ENCODE data around the gene STMND1. TPM values are rescaled to one million over a fixed set of nuclear protein-coding genes. Genes with fewer than 3 reads are reported as not detected.
A peak's percentile ranks its signal among the peaks of the same experiment; 100 is the strongest.

The STMND1 gene
- polyA plus RNA-seq, 1 donor from 2014 or later, result 0.59 TPM

DNA sequence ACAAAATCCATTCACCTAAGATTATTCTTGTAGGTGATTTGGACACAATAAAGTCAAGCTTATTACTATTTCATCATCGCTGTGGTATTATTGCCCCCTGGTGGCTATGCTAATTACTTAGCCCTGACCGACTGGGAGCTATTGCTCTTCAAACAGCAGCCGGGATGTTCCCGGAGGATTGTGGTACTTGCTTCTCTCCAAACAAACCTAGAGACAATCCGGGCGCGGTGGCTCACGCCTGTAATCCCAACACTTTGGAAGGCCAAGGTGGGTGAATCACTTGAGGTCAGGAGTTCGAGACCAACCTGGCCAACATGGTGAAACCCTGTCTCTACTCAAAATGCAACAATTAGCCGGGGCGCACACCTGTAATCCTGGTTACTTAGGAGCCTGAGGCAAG lies 15.4 kb upstream of the STMND1 start:
- no peak for TF ChIP-seq EP300 (conservative IDR thresholded peaks at IDR 0.05; ENCODE audit: poor library complexity, severe bottlenecking)
- TF ChIP-seq SMC3 (conservative IDR thresholded peaks at IDR 0.05; ENCODE audit: poor library complexity), result peak; percentile 81
- TF ChIP-seq MXI1 (conservative IDR thresholded peaks at IDR 0.05; ENCODE audit: poor library complexity, severe bottlenecking), result no peak
- peak; percentile 82 for TF ChIP-seq RAD21 (conservative IDR thresholded peaks at IDR 0.05)
- TF ChIP-seq, protein P1, sequence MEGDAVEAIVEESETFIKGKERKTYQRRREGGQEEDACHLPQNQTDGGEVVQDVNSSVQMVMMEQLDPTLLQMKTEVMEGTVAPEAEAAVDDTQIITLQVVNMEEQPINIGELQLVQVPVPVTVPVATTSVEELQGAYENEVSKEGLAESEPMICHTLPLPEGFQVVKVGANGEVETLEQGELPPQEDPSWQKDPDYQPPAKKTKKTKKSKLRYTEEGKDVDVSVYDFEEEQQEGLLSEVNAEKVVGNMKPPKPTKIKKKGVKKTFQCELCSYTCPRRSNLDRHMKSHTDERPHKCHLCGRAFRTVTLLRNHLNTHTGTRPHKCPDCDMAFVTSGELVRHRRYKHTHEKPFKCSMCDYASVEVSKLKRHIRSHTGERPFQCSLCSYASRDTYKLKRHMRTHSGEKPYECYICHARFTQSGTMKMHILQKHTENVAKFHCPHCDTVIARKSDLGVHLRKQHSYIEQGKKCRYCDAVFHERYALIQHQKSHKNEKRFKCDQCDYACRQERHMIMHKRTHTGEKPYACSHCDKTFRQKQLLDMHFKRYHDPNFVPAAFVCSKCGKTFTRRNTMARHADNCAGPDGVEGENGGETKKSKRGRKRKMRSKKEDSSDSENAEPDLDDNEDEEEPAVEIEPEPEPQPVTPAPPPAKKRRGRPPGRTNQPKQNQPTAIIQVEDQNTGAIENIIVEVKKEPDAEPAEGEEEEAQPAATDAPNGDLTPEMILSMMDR (IDR thresholded peaks at IDR 0.05; ENCODE audit: poor library complexity, severe bottlenecking), result peak; percentile 73
- TF ChIP-seq TAF1 (IDR thresholded peaks at IDR 0.05; ENCODE audit: low read depth), result no peak
- H3K4me2 ChIP-seq (ENCODE audit: low read length), result no peak overlapping the region
- H3K4me3 ChIP-seq (ENCODE audit: low read length), result no peak overlapping the region
- H3K9me2 ChIP-seq (ENCODE audit: insufficient read depth, low read length), result no peaks in the 10 kb centered on the region
- H3F3A ChIP-seq (ENCODE audit: insufficient read depth, low read length, poor library complexity, severe bottlenecking), result no peaks in the 10 kb centered on the region
- H2AFZ ChIP-seq (ENCODE audit: low read depth, low read length), result no peak overlapping the region
- no peaks in the 10 kb centered on the region for H3K9me3 ChIP-seq (ENCODE audit: low read length)
- no peaks in the 10 kb centered on the region for H4K20me1 ChIP-seq (ENCODE audit: insufficient read depth)
- no peak overlapping the region for H3K27ac ChIP-seq (ENCODE audit: low read length)
- H3K36me3 ChIP-seq (ENCODE audit: insufficient read depth, low read length), result no peaks in the 10 kb centered on the region
- H3K79me2 ChIP-seq (replicated peaks; ENCODE audit: insufficient read depth, low read length), result no peaks in the 10 kb centered on the region
- H3K9ac ChIP-seq (ENCODE audit: low read length), result no peak overlapping the region
- no peaks in the 10 kb centered on the region for H3K27me3 ChIP-seq (ENCODE audit: insufficient read depth, low read depth, low read length)

DNA sequence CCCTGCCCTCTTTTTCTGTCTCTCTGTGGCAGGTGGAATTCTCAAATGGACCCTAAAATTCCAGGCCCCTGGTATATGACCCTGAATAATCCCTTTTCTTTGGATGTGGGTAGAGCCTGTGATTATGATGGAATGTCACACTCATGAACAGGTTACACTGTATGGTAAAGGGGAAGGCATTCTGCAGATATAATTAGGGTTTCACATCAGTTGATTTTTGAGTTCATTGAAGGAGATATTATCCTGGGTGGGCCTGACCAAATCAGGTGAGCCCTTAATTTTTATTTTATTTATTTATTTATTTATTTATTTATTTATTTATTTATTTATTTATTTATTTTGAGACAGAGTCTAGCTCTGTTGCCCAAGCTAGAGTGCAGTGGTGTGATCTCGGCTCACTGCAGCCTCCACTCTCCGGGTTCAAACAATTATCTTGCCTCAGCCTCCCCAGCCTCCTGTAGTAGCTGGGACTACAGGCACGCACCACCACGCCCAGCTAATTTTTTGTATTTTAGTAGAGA lies 13.7 kb upstream of the STMND1 start:
- Histone ChIP-seq H3K9me2 (ENCODE audit: insufficient read depth, low read length) (no peaks in the 10 kb centered on the region), H3K79me2 (replicated peaks; ENCODE audit: insufficient read depth, low read length) (no peaks in the 10 kb centered on the region), H4K20me1 (ENCODE audit: insufficient read depth) (no peaks in the 10 kb centered on the region), H3F3A (ENCODE audit: insufficient read depth, low read length, poor library complexity, severe bottlenecking) (no peaks in the 10 kb centered on the region), H3K27ac (ENCODE audit: low read length) (no peak overlapping the region), H3K27me3 (ENCODE audit: insufficient read depth, low read depth, low read length) (no peaks in the 10 kb centered on the region), H2AFZ (ENCODE audit: low read depth, low read length) (no peak overlapping the region), H3K9ac (ENCODE audit: low read length) (no peak overlapping the region), H3K36me3 (ENCODE audit: insufficient read depth, low read length) (no peaks in the 10 kb centered on the region), H3K4me3 (ENCODE audit: low read length) (no peak overlapping the region), H3K9me3 (ENCODE audit: low read length) (no peaks in the 10 kb centered on the region), H3K4me2 (ENCODE audit: low read length) (no peak overlapping the region)
- TF ChIP-seq TAF1 (IDR thresholded peaks at IDR 0.05; ENCODE audit: low read depth), result no peak
- TF ChIP-seq EZH2 (IDR thresholded peaks at IDR 0.05; ENCODE audit: borderline replicate concordance, insufficient read depth, low read length, poor library complexity, severe bottlenecking), result no peak
- no peak for TF ChIP-seq EP300 (conservative IDR thresholded peaks at IDR 0.05; ENCODE audit: poor library complexity, severe bottlenecking)
- TF ChIP-seq MXI1 (conservative IDR thresholded peaks at IDR 0.05; ENCODE audit: poor library complexity, severe bottlenecking), result no peak
- no peak for TF ChIP-seq SMC3 (conservative IDR thresholded peaks at IDR 0.05; ENCODE audit: poor library complexity)
- no peak for TF ChIP-seq POLR2AphosphoS5 (IDR thresholded peaks at IDR 0.05)
- TF ChIP-seq RAD21 (conservative IDR thresholded peaks at IDR 0.05), result no peak
- TF ChIP-seq, protein P2, sequence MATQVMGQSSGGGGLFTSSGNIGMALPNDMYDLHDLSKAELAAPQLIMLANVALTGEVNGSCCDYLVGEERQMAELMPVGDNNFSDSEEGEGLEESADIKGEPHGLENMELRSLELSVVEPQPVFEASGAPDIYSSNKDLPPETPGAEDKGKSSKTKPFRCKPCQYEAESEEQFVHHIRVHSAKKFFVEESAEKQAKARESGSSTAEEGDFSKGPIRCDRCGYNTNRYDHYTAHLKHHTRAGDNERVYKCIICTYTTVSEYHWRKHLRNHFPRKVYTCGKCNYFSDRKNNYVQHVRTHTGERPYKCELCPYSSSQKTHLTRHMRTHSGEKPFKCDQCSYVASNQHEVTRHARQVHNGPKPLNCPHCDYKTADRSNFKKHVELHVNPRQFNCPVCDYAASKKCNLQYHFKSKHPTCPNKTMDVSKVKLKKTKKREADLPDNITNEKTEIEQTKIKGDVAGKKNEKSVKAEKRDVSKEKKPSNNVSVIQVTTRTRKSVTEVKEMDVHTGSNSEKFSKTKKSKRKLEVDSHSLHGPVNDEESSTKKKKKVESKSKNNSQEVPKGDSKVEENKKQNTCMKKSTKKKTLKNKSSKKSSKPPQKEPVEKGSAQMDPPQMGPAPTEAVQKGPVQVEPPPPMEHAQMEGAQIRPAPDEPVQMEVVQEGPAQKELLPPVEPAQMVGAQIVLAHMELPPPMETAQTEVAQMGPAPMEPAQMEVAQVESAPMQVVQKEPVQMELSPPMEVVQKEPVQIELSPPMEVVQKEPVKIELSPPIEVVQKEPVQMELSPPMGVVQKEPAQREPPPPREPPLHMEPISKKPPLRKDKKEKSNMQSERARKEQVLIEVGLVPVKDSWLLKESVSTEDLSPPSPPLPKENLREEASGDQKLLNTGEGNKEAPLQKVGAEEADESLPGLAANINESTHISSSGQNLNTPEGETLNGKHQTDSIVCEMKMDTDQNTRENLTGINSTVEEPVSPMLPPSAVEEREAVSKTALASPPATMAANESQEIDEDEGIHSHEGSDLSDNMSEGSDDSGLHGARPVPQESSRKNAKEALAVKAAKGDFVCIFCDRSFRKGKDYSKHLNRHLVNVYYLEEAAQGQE (IDR thresholded peaks at IDR 0.05; ENCODE audit: borderline replicate concordance), result no peak
- TF ChIP-seq, protein P1 (IDR thresholded peaks at IDR 0.05; ENCODE audit: poor library complexity, severe bottlenecking), result no peak

Measured in neural cell (in vitro differentiated cells).